C4-2B (cell line): ENCODE results near the gene HIRA.

Experiments
- CTCF ChIP-seq: fragments of 450-650 bp; conservative IDR thresholded peaks from 2 replicates; pipeline ENCODE4 v1.5.1; 2017; ENCODE audit warnings: mild to moderate bottlenecking
- ZFX ChIP-seq: fragments of 450-650 bp; IDR thresholded peaks from 2 replicates; pipeline ENCODE4 v1.6.1; 2017

- TF ChIP-seq CTCF (no peak), ZFX (no peak)
These were observed 127.7 kb downstream of the HIRA start for GRCh38 chr22:19303785-19304184.
